Caco-2 (cell line): ENCODE data around the gene LRRC14B. TPM values are rescaled to one million over a fixed set of nuclear protein-coding genes. Genes with fewer than 3 reads are reported as not detected.
A peak's percentile ranks its signal among the peaks of the same experiment; 100 is the strongest.

ENCODE experiments used
- BruUV-seq: library from RNA; stranded (reverse); fragments of 400-500 nt; replicated peaks from 2 replicates; lab custom pipeline; 2021; lab: Mats Ljungman, UMichigan
- CTCF ChIA-PET: fragments of 300-600 bp; sonication (Branson Sonifier 250); formaldehyde crosslinking; loops from one replicate; lab custom pipeline; 2022; ENCODE audit warnings: antibody characterized with exemption; lab: Charles Lee
- POLR2A ChIA-PET: fragments of 300-600 bp; sonication (Branson Sonifier 250); formaldehyde crosslinking; loops from one replicate; lab custom pipeline; 2022; ENCODE audit warnings: antibody characterized with exemption; lab: Charles Lee
- DNase-seq, 2 experiments: peaks; one replicate each; pipeline versions ENCODE4 v3.0.0 to v3.0.0-alpha.2; 2020 to 2022
- H3K27me3 ChIP-seq: replicated peaks from 2 replicates; pipeline ENCODE4 v1.6.0; 2011; ENCODE audit warnings: low read length; ENCODE audit not compliant: control insufficient read depth, insufficient read depth
- H3K36me3 ChIP-seq: 2 replicates; pipeline ENCODE4 v1.5.1; 2011; ENCODE audit warnings: low read length; ENCODE audit not compliant: control insufficient read depth, insufficient read depth
- H3K4me1 ChIP-seq: fragments of 250-450 bp; sonication (Bioruptor Pico); 2 replicates; pipeline ENCODE4 v1.5.1; 2020; ENCODE audit warnings: mild to moderate bottlenecking
- H3K4me3 ChIP-seq: 2 replicates; pipeline ENCODE4 v1.5.1; 2011; ENCODE audit warnings: low read depth, mild to moderate bottlenecking, control low read depth, low read length
- H3K9me3 ChIP-seq: fragments of 250-450 bp; sonication (Bioruptor Pico); 2 replicates; pipeline ENCODE4 v1.5.1; 2020; ENCODE audit warnings: mild to moderate bottlenecking, moderate library complexity
- H3K27ac Mint-ChIP-seq: one replicate; pipeline ENCODE4 v1.8.0; 2022; ENCODE audit warnings: mixed read lengths; ENCODE audit not compliant: unreplicated experiment
- H3K27me3 Mint-ChIP-seq: one replicate; pipeline ENCODE4 v1.8.0; 2022; ENCODE audit warnings: mixed read lengths; ENCODE audit not compliant: insufficient read depth, unreplicated experiment
- H3K36me3 Mint-ChIP-seq: one replicate; pipeline ENCODE4 v1.8.0; 2022; ENCODE audit warnings: mild to moderate bottlenecking, mixed read lengths; ENCODE audit not compliant: insufficient read depth, unreplicated experiment
- H3K4me1 Mint-ChIP-seq: one replicate; pipeline ENCODE4 v1.8.0; 2022; ENCODE audit warnings: low read depth, mixed read lengths; ENCODE audit not compliant: unreplicated experiment
- H3K4me3 Mint-ChIP-seq: one replicate; pipeline ENCODE4 v1.8.0; 2022; ENCODE audit warnings: mild to moderate bottlenecking, moderate library complexity, mixed read lengths; ENCODE audit not compliant: unreplicated experiment
- H3K9me3 Mint-ChIP-seq: one replicate; pipeline ENCODE4 v1.8.0; 2022; ENCODE audit warnings: mixed read lengths; ENCODE audit not compliant: unreplicated experiment
- intact Hi-C: fragments of 100-400 bp; cut with micrococcal nuclease; formaldehyde crosslinking; loops from one replicate; pipeline ENCODE4 v1.10.0; 2022; ENCODE audit not compliant: unreplicated experiment
- total RNA-seq: library from RNA; stranded (reverse); gene quantifications from 2 replicates; pipeline ENCODE4 v1.2.3, GENCODE V29; 2022
- TF ChIP-seq, protein P1 (sequence below), 2 experiments: fragments of 200-600 bp in 1 of 2; IDR thresholded peaks; 1 replicate in 1 of 2; 2 replicates in 1 of 2; pipeline versions ENCODE4 v1.5.1 to v1.8.0; 2011 to 2022; ENCODE audit warnings: antibody characterized with exemption in 1 of 2, control low read depth in 1 of 2, inconsistent platforms in 1 of 2, low read depth in 1 of 2, low read length in 1 of 2, mild to moderate bottlenecking in 1 of 2, moderate library complexity in 1 of 2; ENCODE audit not compliant: insufficient read depth in 1 of 2, severe bottlenecking in 1 of 2, unreplicated experiment in 1 of 2

LRRC14B gene
- total RNA-seq, 1 experiment from 2014 or later, result not detected

DNA sequence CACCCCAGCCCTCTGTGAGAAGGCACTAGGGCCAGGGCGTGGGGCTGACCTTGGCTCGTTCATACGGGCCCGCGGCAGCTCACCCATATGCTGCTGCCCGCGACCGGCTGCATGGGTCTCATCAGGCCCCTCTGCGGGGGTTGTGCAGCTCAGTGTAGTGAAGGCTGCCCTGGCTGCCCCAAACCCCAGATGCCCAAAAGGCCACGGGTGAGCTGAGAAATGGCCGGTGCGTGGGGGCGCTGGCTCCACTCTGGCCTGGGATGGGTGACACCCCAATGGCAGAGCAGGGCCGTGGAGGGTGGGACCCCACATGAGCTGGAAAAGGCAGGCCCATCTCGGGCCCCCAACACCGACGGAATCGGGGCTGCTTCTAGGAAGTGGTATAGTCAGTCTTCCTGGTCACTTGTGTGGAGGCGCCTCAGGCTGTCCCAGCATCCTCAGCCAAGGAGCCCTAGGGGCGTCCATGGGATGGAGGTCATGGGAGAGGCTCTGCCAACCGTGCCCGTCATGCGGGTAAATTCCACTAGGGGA is 19.4 kb upstream of the LRRC14B start:
- BruUV-seq, result no TSS peak
- peak in 1 of 2 experiments; percentile 25 for DNase-seq

GRCh38 chr5:172421-172820 is 18.9 kb upstream of the LRRC14B start:
- TF ChIP-seq, protein P1, sequence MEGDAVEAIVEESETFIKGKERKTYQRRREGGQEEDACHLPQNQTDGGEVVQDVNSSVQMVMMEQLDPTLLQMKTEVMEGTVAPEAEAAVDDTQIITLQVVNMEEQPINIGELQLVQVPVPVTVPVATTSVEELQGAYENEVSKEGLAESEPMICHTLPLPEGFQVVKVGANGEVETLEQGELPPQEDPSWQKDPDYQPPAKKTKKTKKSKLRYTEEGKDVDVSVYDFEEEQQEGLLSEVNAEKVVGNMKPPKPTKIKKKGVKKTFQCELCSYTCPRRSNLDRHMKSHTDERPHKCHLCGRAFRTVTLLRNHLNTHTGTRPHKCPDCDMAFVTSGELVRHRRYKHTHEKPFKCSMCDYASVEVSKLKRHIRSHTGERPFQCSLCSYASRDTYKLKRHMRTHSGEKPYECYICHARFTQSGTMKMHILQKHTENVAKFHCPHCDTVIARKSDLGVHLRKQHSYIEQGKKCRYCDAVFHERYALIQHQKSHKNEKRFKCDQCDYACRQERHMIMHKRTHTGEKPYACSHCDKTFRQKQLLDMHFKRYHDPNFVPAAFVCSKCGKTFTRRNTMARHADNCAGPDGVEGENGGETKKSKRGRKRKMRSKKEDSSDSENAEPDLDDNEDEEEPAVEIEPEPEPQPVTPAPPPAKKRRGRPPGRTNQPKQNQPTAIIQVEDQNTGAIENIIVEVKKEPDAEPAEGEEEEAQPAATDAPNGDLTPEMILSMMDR (IDR thresholded peaks at IDR 0.05; ENCODE audit: insufficient read depth in 1 of 2, low read depth in 1 of 2, low read length in 1 of 2, severe bottlenecking in 1 of 2, unreplicated experiment in 1 of 2), result no peak
- H3K27me3 Mint-ChIP-seq, result no peaks in the 10 kb centered on the region
- peaks cover 6% of the 10 kb centered on the region; the same call in 1 of the 2 replicates for H3K4me1 ChIP-seq
- intact Hi-C loops, result no loop called here
- peaks cover 6% of the 10 kb centered on the region for H3K36me3 Mint-ChIP-seq
- no peak for DNase-seq
- no peaks in the 10 kb centered on the region for H3K9me3 ChIP-seq
- H3K9me3 Mint-ChIP-seq, result no peaks in the 10 kb centered on the region
- no peaks in the 10 kb centered on the region for H3K27me3 ChIP-seq
- BruUV-seq, result no TSS peak
- POLR2A ChIA-PET, result no interaction called here
- no peak overlapping the region for H3K4me3 ChIP-seq
- peaks cover 12% of the 10 kb centered on the region for H3K4me1 Mint-ChIP-seq
- CTCF ChIA-PET, result no interaction called here
- H3K27ac Mint-ChIP-seq, result no peak overlapping the region
- no peaks in the 10 kb centered on the region for H3K36me3 ChIP-seq
- H3K4me3 Mint-ChIP-seq, result no peak overlapping the region

More for the DNA sequence above, 19.4 kb upstream of the LRRC14B start:
- Mint-ChIP-seq H3K27ac (no peak overlapping the region), H3K36me3 (peaks cover under 1% of the 10 kb centered on the region), H3K4me1 (peaks cover 7% of the 10 kb centered on the region), H3K9me3 (no peaks in the 10 kb centered on the region), H3K4me3 (no peak overlapping the region), H3K27me3 (no peaks in the 10 kb centered on the region)
- Histone ChIP-seq H3K36me3 (no peaks in the 10 kb centered on the region), H3K9me3 (no peaks in the 10 kb centered on the region), H3K4me1 (peaks cover 6% of the 10 kb centered on the region; the same call in 1 of the 2 replicates), H3K27me3 (no peaks in the 10 kb centered on the region), H3K4me3 (no peak overlapping the region)
- TF ChIP-seq, protein P1 (IDR thresholded peaks at IDR 0.05; ENCODE audit: insufficient read depth in 1 of 2, low read depth in 1 of 2, low read length in 1 of 2, severe bottlenecking in 1 of 2, unreplicated experiment in 1 of 2), result no peak
- ChIA-PET CTCF (no interaction called here), POLR2A (no interaction called here)
- intact Hi-C loops, result no loop called here

DNA sequence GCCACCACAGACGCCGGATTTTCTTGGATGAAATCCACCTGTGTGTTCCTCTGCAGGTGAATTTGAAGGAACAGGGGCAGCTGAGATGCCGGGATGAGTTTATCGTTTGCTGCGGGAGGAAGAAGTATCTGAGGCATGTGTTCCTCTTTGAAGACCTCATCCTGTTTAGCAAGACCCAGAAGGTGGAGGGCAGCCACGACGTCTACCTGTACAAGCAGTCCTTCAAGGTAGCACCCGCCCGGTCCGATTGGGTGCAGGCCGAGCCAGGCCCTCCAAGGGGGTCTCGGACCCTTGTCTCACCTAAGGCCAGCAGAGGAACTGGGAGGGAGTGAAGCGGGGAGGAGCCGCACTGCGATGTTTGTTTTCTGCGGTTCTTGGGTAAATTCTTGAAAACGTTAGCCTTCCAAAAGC is 18.4 kb upstream of the LRRC14B start:
- H3K36me3 ChIP-seq, result no peaks in the 10 kb centered on the region
- intact Hi-C loops, result no loop called here
- peaks cover 6% of the 10 kb centered on the region; the same call in 1 of the 2 replicates for H3K4me1 ChIP-seq
- Mint-ChIP-seq H3K4me3 (no peak overlapping the region), H3K9me3 (no peaks in the 10 kb centered on the region), H3K27ac (no peak overlapping the region), H3K4me1 (peaks cover 12% of the 10 kb centered on the region), H3K36me3 (peaks cover 6% of the 10 kb centered on the region), H3K27me3 (no peaks in the 10 kb centered on the region)
- no peaks in the 10 kb centered on the region for H3K27me3 ChIP-seq
- CTCF ChIA-PET, result no interaction called here
- H3K4me3 ChIP-seq, result no peak overlapping the region
- TF ChIP-seq, protein P1 (IDR thresholded peaks at IDR 0.05; ENCODE audit: insufficient read depth in 1 of 2, low read depth in 1 of 2, low read length in 1 of 2, severe bottlenecking in 1 of 2, unreplicated experiment in 1 of 2), result no peak
- POLR2A ChIA-PET, result no interaction called here
- DNase-seq, result no peak
- BruUV-seq, result no TSS peak
- H3K9me3 ChIP-seq, result no peaks in the 10 kb centered on the region
